Endodermal cell (in vitro differentiated cells): ENCODE measurements around the gene SS18L1. TPM values are rescaled to one million over a fixed set of nuclear protein-coding genes. Genes with fewer than 3 reads are reported as not detected.

ENCODE experiments used
- DNase-seq: peaks from one replicate; pipeline ENCODE4 v3.0.0-alpha.2; 2017
- H3K27ac ChIP-seq: 2 replicates; pipeline ENCODE4 v1.5.1; 2013; ENCODE audit warnings: mild to moderate bottlenecking, low read depth, low read length, moderate library complexity
- H3K27me3 ChIP-seq: 2 replicates; pipeline ENCODE4 v1.6.1; 2013; ENCODE audit warnings: mild to moderate bottlenecking, low read length, moderate library complexity; ENCODE audit not compliant: insufficient read depth, control insufficient read depth, poor library complexity, severe bottlenecking
- H3K36me3 ChIP-seq: 2 replicates; pipeline ENCODE4 v1.7.0; 2013; ENCODE audit warnings: mild to moderate bottlenecking, low read length, moderate library complexity; ENCODE audit not compliant: control insufficient read depth, insufficient read depth
- H3K4me1 ChIP-seq: one replicate; pipeline ENCODE4 v1.7.0; 2013; ENCODE audit warnings: low read length; ENCODE audit not compliant: control insufficient read depth, insufficient read depth
- H3K4me3 ChIP-seq: 2 replicates; pipeline ENCODE4 v1.5.1; 2013; ENCODE audit warnings: mild to moderate bottlenecking, low read length, moderate library complexity
- H3K9ac ChIP-seq: 2 replicates; pipeline ENCODE4 v1.6.1; 2013; ENCODE audit warnings: mild to moderate bottlenecking, low read length, moderate library complexity; ENCODE audit not compliant: poor library complexity, severe bottlenecking; ENCODE audit errors: extremely low read depth
- H3K9me3 ChIP-seq: 2 replicates; pipeline ENCODE4 v1.6.1; 2013; ENCODE audit warnings: mild to moderate bottlenecking, low read length, moderate library complexity; ENCODE audit not compliant: control insufficient read depth
- H3K27ac Mint-ChIP-seq: 2 replicates; pipeline ENCODE4 v1.8.0; 2020; ENCODE audit warnings: mixed read lengths
- H3K27me3 Mint-ChIP-seq: 2 replicates; pipeline ENCODE4 v1.8.0; 2021; ENCODE audit warnings: mild to moderate bottlenecking, mixed read lengths; ENCODE audit not compliant: insufficient read depth
- H3K36me3 Mint-ChIP-seq: 2 replicates; pipeline ENCODE4 v1.8.0; 2020; ENCODE audit warnings: low read depth, mixed read lengths
- H3K4me1 Mint-ChIP-seq: 2 replicates; pipeline ENCODE4 v1.8.0; 2020; ENCODE audit warnings: mixed read lengths
- H3K4me3 Mint-ChIP-seq: 2 replicates; pipeline ENCODE4 v1.8.0; 2020; ENCODE audit warnings: mild to moderate bottlenecking, moderate library complexity, mixed read lengths
- H3K9me3 Mint-ChIP-seq: 2 replicates; pipeline ENCODE4 v1.8.0; 2020; ENCODE audit warnings: mild to moderate bottlenecking, mixed read lengths
- WGBS, 2 experiments: methylation state at CpG; one replicate each; pipeline versions ENCODE4 v1.1.5 to v1.1.7; 2013; ENCODE audit warnings: missing lambda C conversion rate in 2 of 2, mixed read lengths in 1 of 2; ENCODE audit not compliant: insufficient coverage in 1 of 2, insufficient read length in 1 of 2; 5-methylcytosine and 5-hydroxymethylcytosine counted together
- total RNA-seq, 2 donors: library from RNA; stranded (reverse); fragmentation: NEBNext Ultra II Directional in 1 of 2; extraction: Animal tissue kit (Norgen Biotek cat#: 25700) in 1 of 2; gene quantifications; 2 replicates in 1 of 2; 3 replicates in 1 of 2; pipeline ENCODE4 v1.2.1, GENCODE V29; 2021
- TF ChIP-seq, protein P1 (sequence below): fragments of 200-600 bp; sonication (generic); conservative IDR thresholded peaks from 2 replicates; pipeline ENCODE4 v1.5.0; 2021; ENCODE audit warnings: antibody characterized with exemption, mild to moderate bottlenecking

Gene SS18L1
- total RNA-seq, 2 donors from 2014 or later, result 23.2 to 28.8 TPM

GRCh38 chr20:62120365-62120762 lies 23.2 kb upstream of the SS18L1 start:
- TF ChIP-seq, protein P1, sequence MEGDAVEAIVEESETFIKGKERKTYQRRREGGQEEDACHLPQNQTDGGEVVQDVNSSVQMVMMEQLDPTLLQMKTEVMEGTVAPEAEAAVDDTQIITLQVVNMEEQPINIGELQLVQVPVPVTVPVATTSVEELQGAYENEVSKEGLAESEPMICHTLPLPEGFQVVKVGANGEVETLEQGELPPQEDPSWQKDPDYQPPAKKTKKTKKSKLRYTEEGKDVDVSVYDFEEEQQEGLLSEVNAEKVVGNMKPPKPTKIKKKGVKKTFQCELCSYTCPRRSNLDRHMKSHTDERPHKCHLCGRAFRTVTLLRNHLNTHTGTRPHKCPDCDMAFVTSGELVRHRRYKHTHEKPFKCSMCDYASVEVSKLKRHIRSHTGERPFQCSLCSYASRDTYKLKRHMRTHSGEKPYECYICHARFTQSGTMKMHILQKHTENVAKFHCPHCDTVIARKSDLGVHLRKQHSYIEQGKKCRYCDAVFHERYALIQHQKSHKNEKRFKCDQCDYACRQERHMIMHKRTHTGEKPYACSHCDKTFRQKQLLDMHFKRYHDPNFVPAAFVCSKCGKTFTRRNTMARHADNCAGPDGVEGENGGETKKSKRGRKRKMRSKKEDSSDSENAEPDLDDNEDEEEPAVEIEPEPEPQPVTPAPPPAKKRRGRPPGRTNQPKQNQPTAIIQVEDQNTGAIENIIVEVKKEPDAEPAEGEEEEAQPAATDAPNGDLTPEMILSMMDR, result no peak
- peaks cover 8% of the 10 kb centered on the region for H3K27me3 Mint-ChIP-seq
- Histone ChIP-seq H3K4me1 (no peaks in the 10 kb centered on the region), H3K9me3 (no peaks in the 10 kb centered on the region), H3K9ac (no peak overlapping the region), H3K27ac (no peak overlapping the region), H3K4me3 (no peak overlapping the region), H3K27me3 (no peaks in the 10 kb centered on the region), H3K36me3 (peaks cover 14% of the 10 kb centered on the region)
- DNase-seq, result no peak
- H3K4me1 Mint-ChIP-seq, result peaks cover 19% of the 10 kb centered on the region
- peaks cover 15% of the 10 kb centered on the region for H3K36me3 Mint-ChIP-seq
- H3K4me3 Mint-ChIP-seq, result no peak overlapping the region
- 92 to 93% methylated on average over 5 of the region's 5 CpGs for WGBS, 2 experiments
- H3K27ac Mint-ChIP-seq, result no peak overlapping the region
- H3K9me3 Mint-ChIP-seq, result no peaks in the 10 kb centered on the region

- H3K9me3 Mint-ChIP-seq, result no peaks in the 10 kb centered on the region
- H3K4me3 ChIP-seq, result peak overlapping the region; percentile 78
- H3K9me3 ChIP-seq, result no peaks in the 10 kb centered on the region
- peaks cover 19% of the 10 kb centered on the region for H3K4me1 Mint-ChIP-seq
- no peaks in the 10 kb centered on the region for H3K4me1 ChIP-seq
- peaks cover 6% of the 10 kb centered on the region for H3K27me3 Mint-ChIP-seq
- H3K27me3 ChIP-seq, result no peaks in the 10 kb centered on the region
- DNase-seq, result no peak
- H3K9ac ChIP-seq, result peak overlapping the region; percentile 34
- peak overlapping the region; percentile 86 for H3K27ac Mint-ChIP-seq
- WGBS, 2 experiments, result 30 to 39% methylated on average over 19 to 45 of the region's 45 CpGs
- TF ChIP-seq, protein P1, result no peak
- peaks cover 22% of the 10 kb centered on the region for H3K36me3 ChIP-seq
- peaks cover 22% of the 10 kb centered on the region for H3K36me3 Mint-ChIP-seq
- peak overlapping the region; percentile 73 for H3K27ac ChIP-seq
- H3K4me3 Mint-ChIP-seq, result peak overlapping the region; percentile 62
These were observed 22.4 kb upstream of the SS18L1 start for GRCh38 chr20:62120990-62121775.

DNA sequence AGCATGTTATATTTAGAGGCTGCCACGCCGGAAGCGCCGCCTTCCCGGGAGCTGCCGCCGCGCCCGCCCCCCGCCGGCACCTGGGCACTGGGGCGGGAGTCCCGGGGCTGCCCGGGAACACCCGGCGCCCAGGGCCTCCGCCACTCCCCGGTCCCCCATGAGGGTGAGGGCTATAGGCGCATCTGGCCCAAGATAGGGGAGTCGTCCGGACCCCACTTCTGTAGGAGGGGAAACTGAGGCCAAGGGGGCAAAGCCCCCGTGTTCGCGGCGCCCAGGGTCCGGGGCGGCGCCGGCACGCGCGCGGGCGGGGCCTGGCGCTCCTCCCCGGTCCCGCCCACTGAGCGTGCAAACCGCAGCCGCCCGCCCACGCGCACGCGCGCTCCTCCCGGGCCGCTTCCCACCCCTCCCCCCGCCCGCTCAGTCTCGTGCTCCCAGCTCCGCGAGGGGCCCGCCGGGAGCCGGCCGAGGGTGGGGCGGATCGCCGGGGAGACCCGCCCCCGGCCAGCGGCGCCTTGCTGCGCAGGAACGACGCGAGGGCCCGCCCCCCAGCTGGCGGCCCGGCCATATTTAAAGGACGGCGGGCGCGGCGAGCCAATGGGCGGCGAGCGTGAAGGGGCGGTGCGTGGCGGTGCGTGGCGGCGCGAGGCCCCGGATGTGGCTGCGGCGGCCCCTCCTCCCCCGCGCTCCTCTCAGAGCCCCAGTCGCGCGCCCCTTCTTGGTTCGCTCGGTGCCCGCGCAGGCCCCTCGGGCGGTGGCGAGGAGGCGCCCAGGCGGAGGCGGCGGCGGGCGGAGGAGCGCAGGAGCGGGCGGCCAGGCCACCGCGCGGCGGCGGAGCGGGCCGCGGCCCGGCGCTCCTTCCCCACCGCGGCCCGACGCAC lies 21.6 kb upstream of the SS18L1 start, which contains the start of gene LSM14B:
TSS of gene LSM14B (plus strand) at position 700 of the 878 bp plus-strand sequence. CDS start 192 bp downstream, outside the sequence.
- WGBS, 2 experiments, result 0% methylated on average over 27 to 124 of the region's 124 CpGs
- no peaks in the 10 kb centered on the region for H3K9me3 Mint-ChIP-seq
- peak within 1 kb of the TSS; percentile 75 for H3K4me3 Mint-ChIP-seq
- peaks cover 6% of the 10 kb centered on the region for H3K27me3 Mint-ChIP-seq
- H3K4me1 ChIP-seq, result no peaks in the 10 kb centered on the region
- peak within 1 kb of the TSS; percentile 86 for H3K27ac Mint-ChIP-seq
- DNase-seq, result peak; percentile 98
- H3K27me3 ChIP-seq, result no peaks in the 10 kb centered on the region
- H3K36me3 ChIP-seq, result peaks cover 31% of the 10 kb centered on the region
- peak within 1 kb of the TSS; percentile 66 for H3K9ac ChIP-seq
- peaks cover 30% of the 10 kb centered on the region for H3K36me3 Mint-ChIP-seq
- H3K27ac ChIP-seq, result peak within 1 kb of the TSS; percentile 85
- H3K9me3 ChIP-seq, result no peaks in the 10 kb centered on the region
- H3K4me3 ChIP-seq, result peak within 1 kb of the TSS; percentile 92
- H3K4me1 Mint-ChIP-seq, result peaks cover 19% of the 10 kb centered on the region
- TF ChIP-seq, protein P1, result no peak
